ENCODE data around the gene DNM2.
"Not testable (repeated sequence)": the region's sequence is repeated elsewhere in the genome, so short reads cannot be mapped to it uniquely, and the experiment has no call there.

The DNM2 gene

GRCh38 chr19:10756791-10757190 is 38.9 kb downstream of the DNM2 start:
- Histone ChIP-seq H3K9me3 (no peaks in the 10 kb centered on the region), H3K27ac (no peak overlapping the region), H3K4me3 (no peak overlapping the region), H3K4me1 (peaks cover 0 to 22% (median 9%) of the 10 kb centered on the region in 4 donors), H3K27me3 (no peaks in the 10 kb centered on the region), H3K36me3 (peaks cover 0 to 20% (median 11%) of the 10 kb centered on the region in 3 donors)
- no peak for DNase-seq
- no peak for TF ChIP-seq CTCF (IDR thresholded peaks at IDR 0.05)
- intact Hi-C loops (cut with DNase I; ENCODE audit: low total_unique reads): no loop called here

GRCh38 chr19:10758050-10758449 is 40.2 kb downstream of the DNM2 start:
- peaks cover 0 to 21% (median 11%) of the 10 kb centered on the region in 3 donors for H3K36me3 ChIP-seq
- H3K9me3 ChIP-seq; H3K4me3 ChIP-seq; DNase-seq; intact Hi-C loops (cut with DNase I; ENCODE audit: low total_unique reads); H3K27me3 ChIP-seq; H3K27ac ChIP-seq: not testable (repeated sequence)
- H3K4me1 ChIP-seq: peaks cover 0 to 26% (median 14%) of the 10 kb centered on the region in 4 donors

GRCh38 chr19:10758978-10759377 is 41.1 kb downstream of the DNM2 start:
- H3K27ac ChIP-seq: no peak overlapping the region
- peaks cover 0 to 32% (median 14%) of the 10 kb centered on the region in 4 donors for H3K4me1 ChIP-seq
- H3K4me3 ChIP-seq: no peak overlapping the region
- peaks cover 0 to 25% (median 11%) of the 10 kb centered on the region in 3 donors for H3K36me3 ChIP-seq
- intact Hi-C loops (cut with DNase I; ENCODE audit: low total_unique reads): no loop called here
- DNase-seq: no peak
- no peaks in the 10 kb centered on the region for H3K27me3 ChIP-seq
- no peak for TF ChIP-seq CTCF (IDR thresholded peaks at IDR 0.05)
- no peaks in the 10 kb centered on the region for H3K9me3 ChIP-seq

GRCh38 chr19:10760273-10760944 is 42.5 kb downstream of the DNM2 start:
- no peak for TF ChIP-seq CTCF (IDR thresholded peaks at IDR 0.05)
- H3K27ac ChIP-seq: no peak overlapping the region
- no peak for DNase-seq
- peaks cover 0 to 35% (median 18%) of the 10 kb centered on the region in 4 donors for H3K4me1 ChIP-seq
- no peaks in the 10 kb centered on the region for H3K9me3 ChIP-seq
- no peak overlapping the region for H3K4me3 ChIP-seq
- H3K36me3 ChIP-seq: peaks cover 0 to 28% (median 11%) of the 10 kb centered on the region in 3 donors
- H3K27me3 ChIP-seq: no peaks in the 10 kb centered on the region
- intact Hi-C loops (cut with DNase I; ENCODE audit: low total_unique reads): no loop called here

GRCh38 chr19:10761443-10762250 is 43.8 kb downstream of the DNM2 start:
- DNase-seq: no peak
- TF ChIP-seq CTCF (IDR thresholded peaks at IDR 0.05): no peak
- Histone ChIP-seq H3K27me3 (no peaks in the 10 kb centered on the region), H3K4me3 (no peak overlapping the region), H3K36me3 (peaks cover 0 to 31% (median 11%) of the 10 kb centered on the region in 3 donors), H3K4me1 (peaks cover 0 to 47% (median 30%) of the 10 kb centered on the region in 4 donors), H3K27ac (peak overlapping the region; percentile 33 to 36), H3K9me3 (no peaks in the 10 kb centered on the region)
- intact Hi-C loops (cut with DNase I; ENCODE audit: low total_unique reads): no loop called here

GRCh38 chr19:10762656-10763055 is 44.8 kb downstream of the DNM2 start:
- Histone ChIP-seq H3K27ac (peak overlapping the region; percentile 33 to 36), H3K27me3 (no peaks in the 10 kb centered on the region), H3K4me3 (no peak overlapping the region), H3K36me3 (peaks cover 0 to 31% (median 11%) of the 10 kb centered on the region in 3 donors), H3K9me3 (no peaks in the 10 kb centered on the region), H3K4me1 (peaks cover 0 to 57% (median 40%) of the 10 kb centered on the region in 4 donors)
- no peak for TF ChIP-seq CTCF (IDR thresholded peaks at IDR 0.05)
- no peak for DNase-seq
- intact Hi-C loops (cut with DNase I; ENCODE audit: low total_unique reads): no loop called here

Measured in tibial artery (tissue), 4 donors.